Hepatocyte (in vitro differentiated cells): Measurements from ENCODE around the gene PRAMEF1. TPM values are rescaled to one million over a fixed set of nuclear protein-coding genes. Genes with fewer than 3 reads are reported as not detected.

Experiments
- DNase-seq: peaks from one replicate; pipeline ENCODE4 v3.0.0-alpha.2; 2016; ENCODE audit warnings: low spot score
- H2AFZ ChIP-seq: fragments of 200-600 bp; sonication (generic); 2 replicates; pipeline ENCODE4 v1.6.0; 2016; ENCODE audit warnings: antibody characterized with exemption, mild to moderate bottlenecking
- H3K27ac ChIP-seq: fragments of 200-600 bp; sonication (generic); 2 replicates; pipeline ENCODE4 v1.5.1; 2016; ENCODE audit warnings: mild to moderate bottlenecking
- H3K27me3 ChIP-seq: fragments of 200-600 bp; sonication (generic); 2 replicates; pipeline ENCODE4 v1.6.1; 2016
- H3K36me3 ChIP-seq: fragments of 200-600 bp; sonication (generic); replicated peaks from 2 replicates; pipeline ENCODE4 v1.5.1; 2016; ENCODE audit warnings: low read depth; ENCODE audit not compliant: insufficient read depth
- H3K4me1 ChIP-seq: fragments of 200-600 bp; sonication (generic); 2 replicates; pipeline ENCODE4 v1.5.1; 2016; ENCODE audit warnings: mild to moderate bottlenecking, moderate library complexity; ENCODE audit not compliant: insufficient read depth
- H3K4me2 ChIP-seq: fragments of 200-600 bp; sonication (generic); 2 replicates; pipeline ENCODE4 v1.6.0; 2016
- H3K4me3 ChIP-seq: fragments of 200-600 bp; sonication (generic); 2 replicates; pipeline ENCODE4 v1.5.1; 2016; ENCODE audit warnings: mild to moderate bottlenecking
- H3K79me2 ChIP-seq: fragments of 200-600 bp; sonication (generic); 2 replicates; pipeline ENCODE4 v1.6.0; 2017; ENCODE audit warnings: mild to moderate bottlenecking
- H3K9me2 ChIP-seq: fragments of 200-600 bp; sonication (generic); replicated peaks from 2 replicates; pipeline ENCODE4 v1.6.0; 2017; ENCODE audit warnings: mild to moderate bottlenecking; ENCODE audit not compliant: insufficient read depth
- H3K9me3 ChIP-seq: fragments of 200-600 bp; sonication (generic); 2 replicates; pipeline ENCODE4 v1.5.1; 2016; ENCODE audit warnings: low read depth, mild to moderate bottlenecking
- H4K20me1 ChIP-seq: fragments of 200-600 bp; sonication (generic); 2 replicates; pipeline ENCODE4 v1.6.0; 2016; ENCODE audit warnings: mild to moderate bottlenecking; ENCODE audit not compliant: insufficient read depth, poor library complexity, severe bottlenecking
- CTCF ChIP-seq: fragments of 200-600 bp; sonication (generic); IDR thresholded peaks from 2 replicates; pipeline ENCODE4 v1.5.1; 2016; ENCODE audit warnings: antibody characterized with exemption, mild to moderate bottlenecking; ENCODE audit not compliant: poor library complexity
- EZH2 ChIP-seq: fragments of 200-600 bp; sonication (generic); IDR thresholded peaks from 2 replicates; pipeline ENCODE4 v1.6.1; 2016; ENCODE audit warnings: antibody characterized with exemption, mild to moderate bottlenecking, borderline replicate concordance
- EZH2phosphoT487 ChIP-seq: fragments of 200-600 bp; sonication (generic); IDR thresholded peaks from one replicate; pipeline ENCODE4 v1.6.1; 2018; ENCODE audit warnings: antibody characterized with exemption, mild to moderate bottlenecking, low read depth, moderate library complexity; ENCODE audit not compliant: unreplicated experiment, severe bottlenecking
- WGBS: methylation state at CpG from one replicate; pipeline ENCODE4 v1.1.6; 2016; ENCODE audit warnings: low lambda C conversion rate; ENCODE audit errors: missing lambda C conversion rate; 5-methylcytosine and 5-hydroxymethylcytosine counted together
- polyA plus RNA-seq: library from polyadenylated mRNA; unstranded; fragments of >200 nt; fragmentation: Nextera tagmentation; extraction: Ambion mirVana; gene quantifications from 2 replicates; pipeline ENCODE4 v1.2.1, GENCODE V29; 2016
- total RNA-seq: library from RNA; depleted of rRNA; stranded (reverse); fragments of >200 nt; gene quantifications from 2 replicates; pipeline ENCODE4 v1.2.3, GENCODE V29; 2014

PRAMEF1 gene
- total and polyA plus RNA-seq, 2 experiments from 2014 or later: not detected

GRCh38 chr1:12761781-12762180 lies 29.4 kb upstream of the PRAMEF1 start:
- Histone ChIP-seq H3K4me2 (no peak overlapping the region), H3K36me3 (no peaks in the 10 kb centered on the region), H3K9me3 (no peaks in the 10 kb centered on the region), H3K79me2 (no peaks in the 10 kb centered on the region), H3K27me3 (no peaks in the 10 kb centered on the region), H3K4me1 (peaks cover 1% of the 10 kb centered on the region), H3K9me2 (no peaks in the 10 kb centered on the region), H3K27ac (no peak overlapping the region), H4K20me1 (no peaks in the 10 kb centered on the region), H2AFZ (no peak overlapping the region), H3K4me3 (no peak overlapping the region)
- TF ChIP-seq EZH2phosphoT487 (no peak), EZH2 (no peak), CTCF (no peak)
- WGBS: 93% methylated on average over 5 of the region's 5 CpGs
- DNase-seq: no peak

GRCh38 chr1:12762766-12763165 lies 28.4 kb upstream of the PRAMEF1 start:
- Histone ChIP-seq H3K27ac (no peak overlapping the region), H3K36me3 (no peaks in the 10 kb centered on the region), H3K4me1 (no peaks in the 10 kb centered on the region), H3K4me3 (no peak overlapping the region), H4K20me1 (no peaks in the 10 kb centered on the region), H3K4me2 (no peak overlapping the region), H3K27me3 (no peaks in the 10 kb centered on the region), H3K9me2 (no peaks in the 10 kb centered on the region), H3K9me3 (no peaks in the 10 kb centered on the region), H2AFZ (no peak overlapping the region), H3K79me2 (no peaks in the 10 kb centered on the region)
- WGBS: 89% methylated on average over 7 of the region's 7 CpGs
- no peak for DNase-seq
- TF ChIP-seq CTCF (no peak), EZH2phosphoT487 (no peak), EZH2 (no peak)

- no peaks in the 10 kb centered on the region for H3K27me3 ChIP-seq
- H3K4me3 ChIP-seq: no peak overlapping the region
- H3K9me3 ChIP-seq: no peaks in the 10 kb centered on the region
- no peak overlapping the region for H3K27ac ChIP-seq
- DNase-seq: no peak
- H2AFZ ChIP-seq: no peak overlapping the region
- H4K20me1 ChIP-seq: no peaks in the 10 kb centered on the region
- H3K79me2 ChIP-seq: no peaks in the 10 kb centered on the region
- TF ChIP-seq EZH2phosphoT487: no peak
- no peak for TF ChIP-seq EZH2
- TF ChIP-seq CTCF: no peak
- H3K4me1 ChIP-seq: no peaks in the 10 kb centered on the region
- whole genome bisulfite sequencing: 79% methylated on average over 4 of the region's 4 CpGs
- no peaks in the 10 kb centered on the region for H3K36me3 ChIP-seq
- no peaks in the 10 kb centered on the region for H3K9me2 ChIP-seq
- no peak overlapping the region for H3K4me2 ChIP-seq
Measured at GRCh38 chr1:12763479-12763878, 27.7 kb upstream of the PRAMEF1 start.

GRCh38 chr1:12764016-12764415 lies 27.2 kb upstream of the PRAMEF1 start:
- Histone ChIP-seq H3K9me3 (no peaks in the 10 kb centered on the region), H4K20me1 (no peaks in the 10 kb centered on the region), H3K36me3 (no peaks in the 10 kb centered on the region), H3K4me1 (no peaks in the 10 kb centered on the region), H3K79me2 (no peaks in the 10 kb centered on the region), H2AFZ (no peak overlapping the region), H3K4me2 (no peak overlapping the region), H3K9me2 (no peaks in the 10 kb centered on the region), H3K4me3 (no peak overlapping the region), H3K27me3 (no peaks in the 10 kb centered on the region), H3K27ac (no peak overlapping the region)
- WGBS: 72% methylated on average over 5 of the region's 5 CpGs
- no peak for TF ChIP-seq EZH2phosphoT487
- TF ChIP-seq EZH2: no peak
- TF ChIP-seq CTCF: no peak
- DNase-seq: no peak
